DND-41 (cell line): ENCODE data around the gene NUMBL.

Source experiments
- CTCF ChIP-seq: IDR thresholded peaks from 2 replicates; pipeline ENCODE4 v1.5.1; 2012; ENCODE audit warnings: borderline replicate concordance, low read length, moderate library complexity, mild to moderate bottlenecking; ENCODE audit not compliant: poor library complexity, severe bottlenecking; ENCODE audit errors: extremely low read depth
- EZH2 ChIP-seq: IDR thresholded peaks from 3 replicates; pipeline ENCODE4 v1.6.1; 2012; ENCODE audit warnings: borderline replicate concordance, low read depth, mild to moderate bottlenecking, moderate library complexity, low read length, inconsistent platforms; ENCODE audit not compliant: severe bottlenecking

- TF ChIP-seq CTCF (no peak), EZH2 (no peak)
Measured at GRCh38 chr19:40630571-40631160, 59.8 kb downstream of the NUMBL start.
